SK-N-MC (cell line): ENCODE measurements around the gene VPS37C.

Source experiments
- EZH2 ChIP-seq: fragments of 200-600 bp; sonication (generic); IDR thresholded peaks from one replicate; pipeline ENCODE4 v1.6.1; 2017; ENCODE audit warnings: antibody characterized with exemption
- POLR2AphosphoS5 ChIP-seq: IDR thresholded peaks from 2 replicates; pipeline ENCODE4 v1.6.1; 2012; ENCODE audit warnings: mild to moderate bottlenecking, low read depth, low read length, borderline replicate concordance

- TF ChIP-seq EZH2 = no peak
- no peak for TF ChIP-seq POLR2AphosphoS5
These were observed 15.8 kb downstream of the VPS37C start for GRCh38 chr11:61145228-61146005.
